HCT116 (cell line): ENCODE measurements around the gene LDB2. TPM values are rescaled to one million over a fixed set of nuclear protein-coding genes. Genes with fewer than 3 reads are reported as not detected.

ENCODE experiments used
- ATAC-seq: fragments of 200-7000 bp; cut with Tn5 transposase; 2 replicates; pipeline ENCODE4 v1.9.1; 2020; ENCODE audit warnings: mild to moderate bottlenecking, moderate library complexity
- BruUV-seq: library from RNA; stranded (reverse); fragments of 400-500 nt; replicated peaks from 2 replicates; lab custom pipeline; 2021; lab: Mats Ljungman, UMichigan
- CTCF ChIA-PET: fragments of 300-600 bp; sonication (Branson Sonifier 250); formaldehyde crosslinking; loops from one replicate; lab custom pipeline; 2021; ENCODE audit warnings: antibody characterized with exemption; lab: Charles Lee
- POLR2A ChIA-PET: fragments of 300-600, 350-600 bp; sonication (Branson Sonifier 250); formaldehyde crosslinking; loops from one replicate; lab custom pipeline; 2021; ENCODE audit warnings: antibody characterized with exemption; lab: Charles Lee
- RAD21 ChIA-PET, 2 experiments: fragments of 300-600 bp; sonication (Branson Sonifier 250); formaldehyde crosslinking; loops; one replicate each; lab custom pipeline; 2023; ENCODE audit warnings: low total read pairs in 2 of 2; ENCODE audit not compliant: uncharacterized antibody in 2 of 2, unreplicated experiment in 2 of 2, low non-redundant PET in 1 of 2; lab: Charles Lee
- DNase-seq: peaks from one replicate; pipeline ENCODE4 v3.0.0-alpha.2; 2010; ENCODE audit warnings: low read depth, low spot score
- H2AFZ ChIP-seq: fragments of 200-600 bp; shearing (Covaris generic), sonication (generic); 2 replicates; pipeline ENCODE4 v1.6.1; 2017; ENCODE audit warnings: low read depth, mixed run types, mixed read lengths, antibody characterized with exemption, low read length; ENCODE audit not compliant: poor library complexity, severe bottlenecking
- H3K27ac ChIP-seq: 2 replicates; pipeline ENCODE4 v1.5.1; 2012; ENCODE audit warnings: low read depth, low read length
- H3K27me3 ChIP-seq: fragments of 200-600 bp; sonication (generic); 2 replicates; pipeline ENCODE4 v1.6.1; 2016; ENCODE audit warnings: mixed run types, low read length, mixed read lengths; ENCODE audit not compliant: insufficient read depth
- H3K36me3 ChIP-seq, 2 experiments: fragments of 200-500 bp in 1 of 2; fragments of 200-600 bp in 1 of 2; sonication (Bioruptor generic) in 1 of 2; sonication (generic) in 1 of 2; 2 replicates each; pipeline versions ENCODE4 v1.5.1 to v1.6.1; 2014 to 2016; ENCODE audit warnings: low read length in 2 of 2, inconsistent platforms in 1 of 2, mixed read lengths in 1 of 2, mixed run types in 1 of 2; ENCODE audit not compliant: insufficient read depth in 2 of 2, control insufficient read depth in 1 of 2
- H3K4me1 ChIP-seq, 2 experiments: fragments of 200-600 bp in 1 of 2; sonication (generic) in 1 of 2; 2 replicates each; pipeline versions ENCODE4 v1.5.1 to v1.6.1; 2012 to 2017; ENCODE audit warnings: low read length in 2 of 2, inconsistent platforms in 1 of 2, mild to moderate bottlenecking in 1 of 2, mixed read lengths in 1 of 2, mixed run types in 1 of 2, moderate library complexity in 1 of 2; ENCODE audit not compliant: insufficient read depth in 2 of 2, control insufficient read depth in 1 of 2
- H3K4me2 ChIP-seq: fragments of 200-600 bp; sonication (generic); 2 replicates; pipeline ENCODE4 v1.6.1; 2017; ENCODE audit warnings: mixed run types, low read length, mixed read lengths
- H3K4me3 ChIP-seq, 2 experiments: fragments of 200-600 bp in 1 of 2; sonication (generic) in 1 of 2; replicated peaks in 1 of 2; 2 replicates each; pipeline ENCODE4 v1.5.1; 2011 to 2016; ENCODE audit warnings: low read length in 2 of 2, control low read depth in 1 of 2, low read depth in 1 of 2, mild to moderate bottlenecking in 1 of 2, mixed read lengths in 1 of 2, mixed run types in 1 of 2
- H3K79me2 ChIP-seq: fragments of 200-600 bp; sonication (generic); 2 replicates; pipeline ENCODE4 v1.6.1; 2017; ENCODE audit warnings: mild to moderate bottlenecking, mixed run types, low read length, moderate library complexity, mixed read lengths; ENCODE audit not compliant: insufficient read depth
- H3K9ac ChIP-seq: fragments of 200-600 bp; sonication (generic); 2 replicates; pipeline ENCODE4 v1.6.1; 2016; ENCODE audit warnings: low read length, mixed read lengths
- H3K9me2 ChIP-seq: fragments of 200-600 bp; sonication (generic), shearing (Covaris generic); 2 replicates; pipeline ENCODE4 v1.6.1; 2017; ENCODE audit warnings: mixed run types, mild to moderate bottlenecking, moderate library complexity; ENCODE audit not compliant: insufficient read depth
- H3K9me3 ChIP-seq, 2 experiments: fragments of 200-500 bp in 1 of 2; fragments of 200-600 bp in 1 of 2; sonication (Bioruptor generic) in 1 of 2; sonication (generic) in 1 of 2; 2 replicates each; pipeline ENCODE4 v1.6.1; 2014 to 2017; ENCODE audit warnings: low read length in 2 of 2, mixed read lengths in 2 of 2, inconsistent platforms in 1 of 2, low read depth in 1 of 2, mild to moderate bottlenecking in 1 of 2, mixed run types in 1 of 2, moderate library complexity in 1 of 2; ENCODE audit not compliant: control insufficient read depth in 1 of 2, insufficient read depth in 1 of 2
- H4K20me1 ChIP-seq: fragments of 200-600 bp; sonication (generic), shearing (Covaris generic); 2 replicates; pipeline ENCODE4 v1.6.1; 2017; ENCODE audit warnings: mixed run types, mild to moderate bottlenecking, moderate library complexity; ENCODE audit not compliant: insufficient read depth
- ATF3 ChIP-seq: IDR thresholded peaks from 2 replicates; pipeline ENCODE4 v1.6.1; 2012
- CEBPB ChIP-seq: IDR thresholded peaks from 2 replicates; pipeline ENCODE4 v1.6.1; 2012; ENCODE audit warnings: low read depth
- CTCF ChIP-seq, 3 experiments: fragments of 200-600 bp in 1 of 3; sonication (generic) in 1 of 3; IDR thresholded peaks in 2 of 3; conservative IDR thresholded peaks in 1 of 3; 2 replicates each; pipeline ENCODE4 v1.5.1; 2012 to 2017; ENCODE audit warnings: low read depth in 2 of 3, low read length in 2 of 3, antibody characterized with exemption in 1 of 3, borderline replicate concordance in 1 of 3, control low read depth in 1 of 3, mild to moderate bottlenecking in 1 of 3, mixed read lengths in 1 of 3, mixed run types in 1 of 3, moderate library complexity in 1 of 3; ENCODE audit not compliant: insufficient read depth in 1 of 3
- EGR1 ChIP-seq: IDR thresholded peaks from 2 replicates; pipeline ENCODE4 v1.6.1; 2012; ENCODE audit warnings: low read depth
- EZH2 ChIP-seq: fragments of 200-600 bp; sonication (generic); IDR thresholded peaks from 2 replicates; pipeline ENCODE4 v1.6.1; 2017; ENCODE audit warnings: antibody characterized with exemption, mixed run types
- FOSL1 ChIP-seq: IDR thresholded peaks from 2 replicates; pipeline ENCODE4 v1.6.1; 2012; ENCODE audit warnings: low read depth
- POLR2A ChIP-seq: IDR thresholded peaks from 2 replicates; pipeline ENCODE4 v1.7.0; 2011; ENCODE audit warnings: borderline replicate concordance; ENCODE audit not compliant: insufficient read depth, insufficient read length; ENCODE audit errors: extremely low read depth
- RAD21 ChIP-seq: IDR thresholded peaks from 2 replicates; pipeline ENCODE4 v1.6.1; 2012; ENCODE audit warnings: low read depth, mild to moderate bottlenecking
- SIN3A ChIP-seq: IDR thresholded peaks from 2 replicates; pipeline ENCODE4 v1.6.1; 2012; ENCODE audit warnings: low read depth
- SP1 ChIP-seq: IDR thresholded peaks from 2 replicates; pipeline ENCODE4 v1.6.1; 2012; ENCODE audit warnings: low read depth
- SRF ChIP-seq: IDR thresholded peaks from 2 replicates; pipeline ENCODE4 v1.6.1; 2012; ENCODE audit warnings: low read depth
- TCF7L2 ChIP-seq: IDR thresholded peaks from 2 replicates; pipeline ENCODE4 v1.7.0; 2011; ENCODE audit warnings: borderline replicate concordance, inconsistent platforms; ENCODE audit not compliant: insufficient read depth, insufficient read length; ENCODE audit errors: extremely low read depth
- YY1 ChIP-seq: IDR thresholded peaks from 2 replicates; pipeline ENCODE4 v1.6.1; 2011; ENCODE audit warnings: low read length, low read depth, moderate library complexity, mild to moderate bottlenecking; ENCODE audit not compliant: insufficient replicate concordance; ENCODE audit errors: extremely low read depth
- ZBTB33 ChIP-seq: IDR thresholded peaks from 2 replicates; pipeline ENCODE4 v1.6.1; 2011; ENCODE audit warnings: mild to moderate bottlenecking, low read length, moderate library complexity; ENCODE audit not compliant: insufficient replicate concordance; ENCODE audit errors: extremely low read depth
- ZFX ChIP-seq: fragments of 450-650 bp; IDR thresholded peaks from 2 replicates; pipeline ENCODE4 v1.6.1; 2017
- intact Hi-C: fragments of 100-400 bp; cut with micrococcal nuclease; formaldehyde crosslinking; loops from 2 replicates; pipeline ENCODE4 v1.10.0; 2022
- total RNA-seq: library from RNA; stranded (reverse); gene quantifications from one replicate; pipeline ENCODE4 v1.2.1, GENCODE V29; 2021; ENCODE audit not compliant: unreplicated experiment

The LDB2 gene
- total RNA-seq, 1 experiment from 2014 or later: 0.12 TPM

GRCh38 chr4:16516796-16517439, 381.5 kb downstream of the LDB2 start:
- no peaks in the 10 kb centered on the region for H3K36me3 ChIP-seq
- H3K4me3 ChIP-seq: no peak overlapping the region
- H4K20me1 ChIP-seq: no peaks in the 10 kb centered on the region
- POLR2A ChIA-PET: no interaction called here
- no peaks in the 10 kb centered on the region for H3K79me2 ChIP-seq
- no TSS peak for BruUV-seq
- no peaks in the 10 kb centered on the region for H3K4me1 ChIP-seq
- RAD21 ChIA-PET: no interaction called here
- H3K9me2 ChIP-seq: no peaks in the 10 kb centered on the region
- DNase-seq (no peak), ATAC-seq (no peak)
- no peak overlapping the region for H3K9ac ChIP-seq
- CTCF ChIA-PET: no interaction called here
- no peaks in the 10 kb centered on the region for H3K9me3 ChIP-seq
- no peak overlapping the region for H2AFZ ChIP-seq
- no peak overlapping the region for H3K4me2 ChIP-seq
- H3K27ac ChIP-seq: no peak overlapping the region
- intact Hi-C loops: no loop called here
- H3K27me3 ChIP-seq: no peaks in the 10 kb centered on the region
- TF ChIP-seq SP1: no peak
- TF ChIP-seq RAD21: no peak; the same call in 1 of the 2 replicates
- no peak for TF ChIP-seq CTCF (IDR thresholded peaks at IDR 0.05 in 2 of 3, conservative IDR thresholded peaks at IDR 0.05 in 1 of 3; ENCODE audit: borderline replicate concordance in 1 of 3, insufficient read depth in 1 of 3, low read depth in 2 of 3, low read length in 2 of 3)

- Histone ChIP-seq H3K4me2 (no peak overlapping the region), H3K9ac (no peak overlapping the region), H3K4me3 (no peak overlapping the region), H3K4me1 (no peaks in the 10 kb centered on the region), H3K9me3 (peaks cover 6 to 8% of the 10 kb centered on the region in 2 experiments; a peak in 2 of 4 replicates), H3K79me2 (no peaks in the 10 kb centered on the region), H3K27ac (no peak overlapping the region), H3K27me3 (no peaks in the 10 kb centered on the region), H2AFZ (no peak overlapping the region), H3K9me2 (no peaks in the 10 kb centered on the region), H4K20me1 (no peaks in the 10 kb centered on the region), H3K36me3 (no peaks in the 10 kb centered on the region)
- ChIA-PET POLR2A (no interaction called here), CTCF (no interaction called here), RAD21 (no interaction called here)
- no peak for DNase-seq
- ATAC-seq: no peak
- BruUV-seq: no TSS peak
- intact Hi-C loops: no loop called here
- TF ChIP-seq SRF (no peak), SIN3A (no peak), ATF3 (no peak), EZH2 (no peak), EGR1 (no peak), SP1 (no peak), FOSL1 (no peak), ZBTB33 (no peak), ZFX (no peak), CEBPB (no peak), POLR2A (no peak), TCF7L2 (no peak), RAD21 (no peak), YY1 (no peak)
These were observed 384.6 kb downstream of the LDB2 start for GRCh38 chr4:16513876-16514275.
